GM23248 (cell line): Measurements from ENCODE around the gene YAF2. TPM values are rescaled to one million over a fixed set of nuclear protein-coding genes. Genes with fewer than 3 reads are reported as not detected.

Experiments
- DNase-seq: peaks from one replicate; pipeline ENCODE4 v3.0.0-alpha.2; 2015
- H2AFZ ChIP-seq: fragments of 200-600 bp; sonication (generic); 2 replicates; pipeline ENCODE4 v1.6.1; 2016; ENCODE audit warnings: antibody characterized with exemption
- H3F3A ChIP-seq: fragments of 200-600 bp; sonication (generic); 2 replicates; pipeline ENCODE4 v1.6.1; 2016; ENCODE audit warnings: mild to moderate bottlenecking, antibody characterized with exemption, mixed run types; ENCODE audit not compliant: insufficient read depth
- H3K27ac ChIP-seq: fragments of 200-600 bp; sonication (generic); 2 replicates; pipeline ENCODE4 v1.5.1; 2016; ENCODE audit warnings: mild to moderate bottlenecking
- H3K27me3 ChIP-seq: fragments of 200-600 bp; sonication (generic); replicated peaks from 2 replicates; pipeline ENCODE4 v1.6.1; 2016; ENCODE audit warnings: mild to moderate bottlenecking; ENCODE audit not compliant: insufficient read depth
- H3K36me3 ChIP-seq: fragments of 200-600 bp; sonication (generic); 2 replicates; pipeline ENCODE4 v1.6.1; 2016; ENCODE audit warnings: low read depth, mild to moderate bottlenecking
- H3K4me1 ChIP-seq: fragments of 200-600 bp; sonication (generic); 2 replicates; pipeline ENCODE4 v1.6.1; 2016; ENCODE audit warnings: mild to moderate bottlenecking; ENCODE audit not compliant: insufficient read depth
- H3K4me2 ChIP-seq: fragments of 200-600 bp; sonication (generic); one replicate; pipeline ENCODE4 v1.6.1; 2016; ENCODE audit warnings: mild to moderate bottlenecking; ENCODE audit not compliant: unreplicated experiment
- H3K4me3 ChIP-seq: fragments of 200-600 bp; sonication (generic); 2 replicates; pipeline ENCODE4 v1.5.1; 2016; ENCODE audit warnings: mild to moderate bottlenecking
- H3K79me2 ChIP-seq: fragments of 200-600 bp; sonication (generic); 2 replicates; pipeline ENCODE4 v1.6.1; 2016; ENCODE audit warnings: mild to moderate bottlenecking; ENCODE audit not compliant: insufficient read depth
- H3K9ac ChIP-seq: fragments of 200-600 bp; sonication (generic); 2 replicates; pipeline ENCODE4 v1.6.1; 2016; ENCODE audit warnings: mild to moderate bottlenecking
- H3K9me2 ChIP-seq: fragments of 200-600 bp; sonication (generic); 2 replicates; pipeline ENCODE4 v1.6.1; 2016; ENCODE audit warnings: mixed run types, mild to moderate bottlenecking, moderate library complexity; ENCODE audit not compliant: insufficient read depth
- H3K9me3 ChIP-seq: fragments of 200-600 bp; sonication (generic); one replicate; pipeline ENCODE4 v1.6.1; 2017; ENCODE audit warnings: low read depth
- H4K20me1 ChIP-seq: fragments of 200-600 bp; sonication (generic); 2 replicates; pipeline ENCODE4 v1.6.0; 2016; ENCODE audit not compliant: insufficient read depth
- EZH2 ChIP-seq: fragments of 200-600 bp; sonication (generic); IDR thresholded peaks from 2 replicates; pipeline ENCODE4 v1.6.1; 2018; ENCODE audit warnings: antibody characterized with exemption, mild to moderate bottlenecking; ENCODE audit not compliant: insufficient read depth, poor library complexity, severe bottlenecking
- EZH2phosphoT487 ChIP-seq: fragments of 200-600 bp; sonication (generic); IDR thresholded peaks from 2 replicates; pipeline ENCODE4 v1.6.1; 2018; ENCODE audit warnings: antibody characterized with exemption, moderate library complexity, mild to moderate bottlenecking, low read depth; ENCODE audit not compliant: insufficient read depth
- WGBS, 2 experiments: methylation state at CpG; one replicate each; pipeline ENCODE4 v1.1.6; 2015 to 2017; ENCODE audit warnings: low lambda C conversion rate in 2 of 2, low coverage in 1 of 2; ENCODE audit errors: missing lambda C conversion rate in 2 of 2; 5-methylcytosine and 5-hydroxymethylcytosine counted together
- in situ Hi-C: fragments of 300-500 bp; cut with MboI; formaldehyde crosslinking; loops from 2 replicates; pipeline ENCODE4 v1.15.0; 2020
- polyA plus RNA-seq: library from polyadenylated mRNA; unstranded; fragments of >200 nt; fragmentation: Nextera tagmentation; extraction: Ambion mirVana; gene quantifications from 2 replicates; pipeline ENCODE4 v1.2.1, GENCODE V29; 2016
- total RNA-seq: library from RNA; depleted of rRNA; stranded (reverse); fragments of >200 nt; shearing (Covaris generic); gene quantifications from 2 replicates; pipeline ENCODE4 v1.2.3, GENCODE V29; 2014; rRNA removed

The YAF2 gene
- total RNA-seq (17.0 and 28.1 TPM in 2 replicates), polyA plus RNA-seq (21.0 and 26.5 TPM in 2 replicates)

GRCh38 chr12:42238240-42239140 is at the start of gene YAF2:
YAF2 (minus strand) TSS chr12:42238248; CDS start chr12:42238180, 68 bp downstream.
- H3K9me2 ChIP-seq = no peaks in the 10 kb centered on the region
- 3 to 5% methylated on average over 43 to 60 of the region's 69 CpGs for WGBS, 2 experiments
- in situ Hi-C loops = no loop called here

GRCh38 chr12:42286741-42287140 is 48.7 kb upstream of the YAF2 start:
- H3K79me2 ChIP-seq = no peaks in the 10 kb centered on the region
- TF ChIP-seq EZH2phosphoT487 (no peak), EZH2 (no peak)
- no peak overlapping the region for H2AFZ ChIP-seq
- H3K27ac ChIP-seq = no peak overlapping the region
- H3K27me3 ChIP-seq = no peaks in the 10 kb centered on the region
- H3F3A ChIP-seq = no peaks in the 10 kb centered on the region
- H3K4me1 ChIP-seq = no peaks in the 10 kb centered on the region
- H3K4me3 ChIP-seq = no peak overlapping the region
- H3K9ac ChIP-seq = no peak overlapping the region
- no peak overlapping the region for H3K4me2 ChIP-seq
- 79 to 90% methylated on average over 11 to 26 of the region's 26 CpGs for WGBS, 2 experiments
- in situ Hi-C loops = no loop called here
- no peak for DNase-seq
- H4K20me1 ChIP-seq = no peaks in the 10 kb centered on the region
- no peaks in the 10 kb centered on the region for H3K9me2 ChIP-seq
- no peaks in the 10 kb centered on the region for H3K36me3 ChIP-seq
- H3K9me3 ChIP-seq = no peaks in the 10 kb centered on the region

More at GRCh38 chr12:42238240-42239140, at the start of gene YAF2:
- Histone ChIP-seq H3K27me3 (no peaks in the 10 kb centered on the region), H2AFZ (peak within 1 kb of the TSS; percentile 98), H3K4me2 (peak within 1 kb of the TSS; percentile 99), H3K36me3 (no peaks in the 10 kb centered on the region), H3K4me1 (peaks cover 26% of the 10 kb centered on the region), H3K9me3 (no peaks in the 10 kb centered on the region), H3K4me3 (peak within 1 kb of the TSS; percentile 91), H3K9ac (peak within 1 kb of the TSS; percentile 88), H3F3A (no peaks in the 10 kb centered on the region; the same call in 1 of the 2 replicates), H3K27ac (peak within 1 kb of the TSS; percentile 82), H4K20me1 (no peaks in the 10 kb centered on the region), H3K79me2 (peaks cover 40% of the 10 kb centered on the region)
- peak; percentile 98 for DNase-seq
- TF ChIP-seq EZH2phosphoT487 = no peak
- TF ChIP-seq EZH2 = no peak

GRCh38 chr12:42285431-42285830 is 47.4 kb upstream of the YAF2 start:
- Histone ChIP-seq H3F3A (no peaks in the 10 kb centered on the region), H3K9ac (no peak overlapping the region), H3K9me2 (no peaks in the 10 kb centered on the region), H3K36me3 (no peaks in the 10 kb centered on the region), H3K4me2 (no peak overlapping the region), H2AFZ (no peak overlapping the region), H3K4me1 (no peaks in the 10 kb centered on the region), H3K9me3 (no peaks in the 10 kb centered on the region), H3K79me2 (no peaks in the 10 kb centered on the region), H3K27ac (no peak overlapping the region), H4K20me1 (no peaks in the 10 kb centered on the region), H3K27me3 (no peaks in the 10 kb centered on the region), H3K4me3 (no peak overlapping the region)
- in situ Hi-C loops = no loop called here
- DNase-seq = no peak
- 91 to 99% methylated on average over 2 of the region's 2 CpGs for WGBS, 2 experiments
- no peak for TF ChIP-seq EZH2
- no peak for TF ChIP-seq EZH2phosphoT487

- no peak overlapping the region for H2AFZ ChIP-seq
- H3K27me3 ChIP-seq = no peaks in the 10 kb centered on the region
- WGBS, 2 experiments = 89 to 94% methylated on average over 2 of the region's 2 CpGs
- H3K4me3 ChIP-seq = no peak overlapping the region
- TF ChIP-seq EZH2phosphoT487 (no peak), EZH2 (no peak)
- no peak for DNase-seq
- in situ Hi-C loops = no loop called here
- H3K79me2 ChIP-seq = no peaks in the 10 kb centered on the region
- H3K9me3 ChIP-seq = no peaks in the 10 kb centered on the region
- H4K20me1 ChIP-seq = no peaks in the 10 kb centered on the region
- no peak overlapping the region for H3K27ac ChIP-seq
- no peak overlapping the region for H3K9ac ChIP-seq
- H3K4me2 ChIP-seq = no peak overlapping the region
- H3K4me1 ChIP-seq = no peaks in the 10 kb centered on the region
- no peaks in the 10 kb centered on the region for H3K9me2 ChIP-seq
- H3F3A ChIP-seq = no peaks in the 10 kb centered on the region
- no peaks in the 10 kb centered on the region for H3K36me3 ChIP-seq
Observed at GRCh38 chr12:42284876-42285275, 46.8 kb upstream of the YAF2 start.
